ENCODE results near the gene PVR.

The PVR gene

GRCh38 chr19:44675521-44675920, 31.8 kb downstream of the PVR start:
- no peak overlapping the region for H3K27ac ChIP-seq (ENCODE audit: low read depth, low read length)
- no peaks in the 10 kb centered on the region for H3K9me2 ChIP-seq (replicated peaks; ENCODE audit: control insufficient read depth, low read length)
- H3K9me3 ChIP-seq (ENCODE audit: control insufficient read depth, insufficient read depth, low read length): no peaks in the 10 kb centered on the region
- no peaks in the 10 kb centered on the region for H3K79me2 ChIP-seq (ENCODE audit: control insufficient read depth, low read length)
- H3K4me3 ChIP-seq (ENCODE audit: low read length): no peak overlapping the region
- H3K27me3 ChIP-seq (ENCODE audit: control insufficient read depth, low read length): no peaks in the 10 kb centered on the region
- TF ChIP-seq EZH2phosphoT487 (IDR thresholded peaks at IDR 0.05; ENCODE audit: borderline replicate concordance, low read length) (no peak), CTCF (IDR thresholded peaks at IDR 0.05; ENCODE audit: low read depth, low read length, poor library complexity, severe bottlenecking) (no peak)
- H3K36me3 ChIP-seq (ENCODE audit: control insufficient read depth, low read length): no peaks in the 10 kb centered on the region
- H3K4me2 ChIP-seq (ENCODE audit: low read length): no peak overlapping the region
- no peaks in the 10 kb centered on the region for H3K4me1 ChIP-seq (ENCODE audit: control insufficient read depth, low read length)
- H3F3A ChIP-seq (ENCODE audit: control insufficient read depth, insufficient read depth): no peaks in the 10 kb centered on the region
- no peaks in the 10 kb centered on the region for H4K20me1 ChIP-seq (ENCODE audit: control insufficient read depth, insufficient read depth, low read depth, low read length)

- no peak overlapping the region for H3K4me2 ChIP-seq (ENCODE audit: low read length)
- H3K36me3 ChIP-seq (ENCODE audit: control insufficient read depth, low read length): no peaks in the 10 kb centered on the region
- no peaks in the 10 kb centered on the region for H3K27me3 ChIP-seq (ENCODE audit: control insufficient read depth, low read length)
- H3K27ac ChIP-seq (ENCODE audit: low read depth, low read length): no peak overlapping the region
- H3K4me1 ChIP-seq (ENCODE audit: control insufficient read depth, low read length): no peaks in the 10 kb centered on the region
- H3K9me2 ChIP-seq (replicated peaks; ENCODE audit: control insufficient read depth, low read length): no peaks in the 10 kb centered on the region
- H3K9me3 ChIP-seq (ENCODE audit: control insufficient read depth, insufficient read depth, low read length): no peaks in the 10 kb centered on the region
- no peaks in the 10 kb centered on the region for H3K79me2 ChIP-seq (ENCODE audit: control insufficient read depth, low read length)
- H3K4me3 ChIP-seq (ENCODE audit: low read length): no peak overlapping the region
- H3F3A ChIP-seq (ENCODE audit: control insufficient read depth, insufficient read depth): no peaks in the 10 kb centered on the region
- H4K20me1 ChIP-seq (ENCODE audit: control insufficient read depth, insufficient read depth, low read depth, low read length): no peaks in the 10 kb centered on the region
- no peak for TF ChIP-seq EZH2phosphoT487 (IDR thresholded peaks at IDR 0.05; ENCODE audit: borderline replicate concordance, low read length)
- TF ChIP-seq CTCF (IDR thresholded peaks at IDR 0.05; ENCODE audit: low read depth, low read length, poor library complexity, severe bottlenecking): no peak
These were observed 33.5 kb downstream of the PVR start for GRCh38 chr19:44677019-44677811.

- TF ChIP-seq CTCF (IDR thresholded peaks at IDR 0.05; ENCODE audit: low read depth, low read length, poor library complexity, severe bottlenecking) (no peak), EZH2phosphoT487 (IDR thresholded peaks at IDR 0.05; ENCODE audit: borderline replicate concordance, low read length) (no peak)
- Histone ChIP-seq H3K4me3 (ENCODE audit: low read length) (no peak overlapping the region), H3F3A (ENCODE audit: control insufficient read depth, insufficient read depth) (no peaks in the 10 kb centered on the region), H3K9me2 (replicated peaks; ENCODE audit: control insufficient read depth, low read length) (no peaks in the 10 kb centered on the region), H3K79me2 (ENCODE audit: control insufficient read depth, low read length) (no peaks in the 10 kb centered on the region), H3K36me3 (ENCODE audit: control insufficient read depth, low read length) (no peaks in the 10 kb centered on the region), H3K27ac (ENCODE audit: low read depth, low read length) (no peak overlapping the region), H3K4me1 (ENCODE audit: control insufficient read depth, low read length) (peaks cover 7% of the 10 kb centered on the region), H3K27me3 (ENCODE audit: control insufficient read depth, low read length) (no peaks in the 10 kb centered on the region), H4K20me1 (ENCODE audit: control insufficient read depth, insufficient read depth, low read depth, low read length) (no peaks in the 10 kb centered on the region), H3K9me3 (ENCODE audit: control insufficient read depth, insufficient read depth, low read length) (no peaks in the 10 kb centered on the region), H3K4me2 (ENCODE audit: low read length) (no peak overlapping the region)
These were observed 36.8 kb downstream of the PVR start for GRCh38 chr19:44680536-44680935.

All from DOHH2 (cell line).